GM18508 (cell line): ENCODE measurements around the gene KLC3.

ENCODE experiments used
- ATAC-seq: cut with Tn5 transposase; IDR thresholded peaks from one replicate; pipeline ENCODE4 v1.9.1; 2021; ENCODE audit warnings: moderate number of reproducible peaks; ENCODE audit not compliant: insufficient read depth, unreplicated experiment

Gene KLC3

GRCh38 chr19:45347570-45348366 lies 7.2 kb downstream of the KLC3 start:
- no peak for ATAC-seq

GRCh38 chr19:45348367-45349125 lies 8.0 kb downstream of the KLC3 start:
- ATAC-seq: no peak

DNA sequence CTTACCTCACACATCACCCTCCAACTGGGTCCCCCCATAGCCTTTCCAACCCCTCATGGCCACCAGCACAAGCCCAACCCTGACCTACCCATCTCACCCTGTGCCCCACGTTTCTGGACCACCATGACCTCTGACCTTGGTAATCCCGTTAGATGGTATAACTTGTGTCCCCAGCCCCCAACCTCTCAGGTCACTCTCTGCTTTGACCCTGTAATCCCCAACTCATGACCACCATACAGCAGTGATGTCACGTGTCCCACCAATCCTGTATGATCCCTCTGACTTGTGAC lies 8.5 kb downstream of the KLC3 start:
- ATAC-seq: no peak

DNA sequence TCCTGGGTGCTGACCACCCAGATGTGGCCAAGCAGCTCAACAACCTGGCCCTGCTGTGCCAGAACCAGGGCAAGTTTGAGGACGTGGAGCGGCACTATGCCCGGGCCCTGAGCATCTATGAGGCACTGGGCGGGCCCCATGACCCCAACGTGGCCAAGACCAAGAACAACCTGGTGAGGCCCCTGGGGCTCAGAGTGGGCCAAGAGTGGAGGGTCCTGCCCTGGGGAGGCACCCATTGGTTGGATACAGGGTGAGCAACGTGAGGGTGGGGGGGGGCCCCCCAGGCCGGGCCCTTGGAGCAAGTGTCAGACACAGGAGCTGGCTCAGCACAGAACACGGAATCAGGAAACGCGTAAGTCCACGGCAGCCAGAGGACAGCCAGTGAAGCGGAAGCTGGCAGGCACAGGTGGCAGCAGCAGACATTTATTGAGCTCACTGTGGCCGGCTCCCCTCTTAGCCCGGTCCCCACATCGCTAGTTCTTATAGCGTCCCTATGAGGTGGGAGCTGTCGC lies 8.9 kb downstream of the KLC3 start:
- no peak for ATAC-seq

GRCh38 chr19:45350477-45351058 lies 10.0 kb downstream of the KLC3 start:
- ATAC-seq: no peak

DNA sequence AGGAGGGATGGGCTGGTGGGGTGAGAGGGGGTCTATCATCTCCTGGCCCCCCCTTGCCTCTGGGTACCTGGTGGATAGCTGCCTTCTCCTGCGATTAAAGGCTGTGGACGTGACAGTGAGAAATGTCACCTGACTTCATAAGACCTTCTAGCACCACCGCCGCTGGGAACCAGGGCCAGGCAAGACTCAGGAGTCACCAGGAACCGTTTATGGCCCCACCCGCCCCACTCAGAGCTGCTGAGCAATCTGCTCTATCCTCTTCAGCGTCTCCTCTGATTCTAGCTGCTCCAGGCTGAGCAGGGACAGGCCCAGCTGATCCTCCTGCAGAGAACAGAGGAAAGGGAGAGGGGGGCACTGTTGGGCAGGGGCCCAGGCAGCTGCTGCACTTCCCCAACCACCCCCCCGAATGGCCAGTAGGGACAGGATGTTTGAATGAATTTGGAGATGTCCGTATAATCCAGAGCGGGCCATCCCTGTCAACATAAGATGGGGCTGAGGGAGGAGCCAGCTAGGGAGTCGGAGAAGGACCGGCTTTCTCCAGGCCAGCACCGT lies 10.9 kb downstream of the KLC3 start:
- ATAC-seq: no peak

DNA sequence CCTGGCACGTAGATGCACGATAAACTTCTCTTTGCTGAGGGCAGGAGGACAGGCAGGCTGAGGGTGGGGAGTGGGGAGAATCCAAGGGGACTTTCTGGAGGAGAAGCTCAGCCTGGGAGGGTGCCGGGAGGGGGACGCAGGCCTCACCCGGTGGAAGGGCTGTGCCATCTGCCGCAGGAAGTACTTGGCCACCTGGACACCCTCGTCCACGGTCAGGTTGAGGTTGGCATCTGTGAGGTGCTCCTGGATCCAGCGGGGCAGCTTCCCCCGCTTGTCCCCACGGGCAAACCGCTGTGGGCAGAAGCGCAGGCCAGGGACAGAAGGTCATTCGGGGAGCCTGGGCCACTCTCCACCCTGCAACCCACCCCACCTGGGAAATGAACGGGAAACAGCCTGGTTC lies 11.5 kb downstream of the KLC3 start:
- no peak for ATAC-seq

DNA sequence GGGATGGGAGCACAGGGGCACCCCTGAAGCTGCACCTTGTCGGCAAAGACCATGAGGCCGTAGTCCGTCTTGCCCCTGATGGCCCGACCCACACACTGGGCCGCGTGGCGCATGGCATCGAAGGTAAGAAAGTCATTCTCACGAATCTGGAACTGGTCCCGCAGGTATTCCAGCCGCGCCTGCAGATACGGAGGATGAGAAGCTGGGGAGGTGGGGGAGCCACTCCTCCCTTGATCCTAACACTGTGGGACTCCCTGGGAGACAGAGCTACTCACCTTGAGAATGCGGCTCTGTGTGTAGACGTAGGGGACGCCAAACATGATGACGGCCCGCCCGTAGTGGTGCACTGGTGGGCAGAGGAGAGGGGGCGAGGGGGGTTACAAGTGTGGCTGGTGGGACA lies 11.9 kb downstream of the KLC3 start:
- ATAC-seq: no peak

DNA sequence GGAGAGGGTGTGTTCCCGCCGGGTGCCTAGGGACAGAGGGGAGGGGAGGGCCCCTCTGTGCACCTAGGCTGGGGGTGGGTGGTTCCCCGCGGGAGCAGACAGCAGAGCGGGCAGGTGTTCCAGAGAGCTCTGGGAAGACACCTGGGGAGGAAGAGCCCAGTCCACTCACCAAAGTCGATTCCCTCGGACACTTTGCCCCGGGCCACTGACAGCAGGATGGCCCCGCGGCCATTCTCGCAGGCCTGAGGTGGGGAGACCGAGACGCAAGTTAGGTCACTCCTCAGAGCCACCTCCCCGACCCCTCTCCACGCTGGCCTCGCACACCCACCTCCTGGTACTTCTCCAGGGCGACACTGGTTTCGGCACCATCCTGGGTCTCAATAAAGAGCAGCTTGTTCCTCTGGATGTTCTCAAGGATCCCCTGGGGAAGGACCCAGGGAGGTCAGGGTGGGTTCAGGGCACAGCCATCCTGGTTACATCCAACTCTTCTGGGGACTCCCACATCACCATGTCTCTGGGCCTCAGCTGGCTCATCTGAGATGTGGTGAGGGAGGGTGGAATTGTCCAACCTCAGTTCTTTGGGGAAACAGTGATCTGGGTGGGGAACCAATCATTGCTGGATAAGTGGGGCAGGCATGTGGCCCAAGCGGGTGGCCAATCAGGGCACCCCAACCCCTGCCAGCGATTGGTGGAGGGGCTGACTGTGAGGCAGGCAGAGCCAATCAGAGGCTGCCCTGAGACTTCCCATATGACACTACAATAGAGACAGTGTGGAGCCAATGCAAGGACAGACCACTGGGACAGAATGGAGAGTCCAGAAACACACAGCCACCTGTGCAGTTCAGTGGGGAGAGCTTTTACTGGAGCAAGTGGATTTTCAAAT lies 12.6 kb downstream of the KLC3 start:
- ATAC-seq: no peak

GRCh38 chr19:45354241-45354842 lies 13.8 kb downstream of the KLC3 start:
- ATAC-seq: no peak

GRCh38 chr19:45355402-45355801 lies 14.9 kb downstream of the KLC3 start:
- ATAC-seq: no peak

- ATAC-seq: no peak
Observed at GRCh38 chr19:45355910-45356309, 15.4 kb downstream of the KLC3 start.

DNA sequence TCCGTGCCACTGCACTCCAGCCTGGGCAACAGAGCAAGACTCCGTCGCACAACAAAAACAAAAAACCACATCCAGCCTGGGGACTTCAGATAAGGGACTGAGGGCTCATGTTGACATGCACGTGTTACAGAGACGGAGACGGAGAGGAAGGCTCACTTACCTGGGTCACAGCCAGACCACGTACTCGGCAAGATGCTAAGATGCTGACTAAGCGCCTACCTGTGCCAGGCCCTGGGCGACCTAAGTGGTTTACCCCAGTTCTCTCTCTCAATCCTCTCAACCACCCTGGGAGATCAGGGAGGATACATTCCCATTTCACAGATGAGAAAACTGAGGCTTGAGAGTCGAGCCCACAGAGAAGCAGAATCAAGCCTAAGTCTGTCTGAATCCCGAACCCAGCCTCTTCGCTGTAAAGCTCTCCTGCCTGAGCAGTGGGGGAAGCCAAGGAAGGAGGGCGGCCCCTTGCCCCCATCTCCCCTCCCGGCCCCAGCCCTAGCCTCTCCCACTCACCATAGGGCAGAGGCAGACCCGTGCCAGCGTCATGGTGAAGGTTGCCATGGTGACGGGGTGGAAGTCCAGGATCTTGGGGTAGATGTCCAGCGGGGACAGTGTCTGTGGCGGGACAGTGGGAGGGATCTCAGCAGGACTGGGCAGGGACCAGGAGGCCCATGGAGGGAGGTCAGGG lies 16.4 kb downstream of the KLC3 start:
- no peak for ATAC-seq

DNA sequence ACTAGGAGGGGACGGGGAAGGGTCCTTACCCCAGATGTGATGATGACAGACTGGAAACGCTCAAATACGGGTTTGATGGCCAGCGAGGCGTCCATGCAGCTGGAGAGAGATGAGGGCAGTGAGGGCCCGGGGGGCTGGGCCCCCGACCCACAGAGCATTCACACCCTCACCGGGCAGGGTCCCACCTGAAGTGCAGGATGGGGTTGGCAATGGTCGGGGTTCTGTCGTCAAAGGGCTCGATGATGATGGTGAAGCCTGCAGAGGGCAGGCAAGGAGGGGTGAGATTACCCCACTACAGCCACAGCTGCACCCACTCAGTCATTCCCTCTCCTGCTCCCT lies 16.9 kb downstream of the KLC3 start:
- ATAC-seq: no peak

DNA sequence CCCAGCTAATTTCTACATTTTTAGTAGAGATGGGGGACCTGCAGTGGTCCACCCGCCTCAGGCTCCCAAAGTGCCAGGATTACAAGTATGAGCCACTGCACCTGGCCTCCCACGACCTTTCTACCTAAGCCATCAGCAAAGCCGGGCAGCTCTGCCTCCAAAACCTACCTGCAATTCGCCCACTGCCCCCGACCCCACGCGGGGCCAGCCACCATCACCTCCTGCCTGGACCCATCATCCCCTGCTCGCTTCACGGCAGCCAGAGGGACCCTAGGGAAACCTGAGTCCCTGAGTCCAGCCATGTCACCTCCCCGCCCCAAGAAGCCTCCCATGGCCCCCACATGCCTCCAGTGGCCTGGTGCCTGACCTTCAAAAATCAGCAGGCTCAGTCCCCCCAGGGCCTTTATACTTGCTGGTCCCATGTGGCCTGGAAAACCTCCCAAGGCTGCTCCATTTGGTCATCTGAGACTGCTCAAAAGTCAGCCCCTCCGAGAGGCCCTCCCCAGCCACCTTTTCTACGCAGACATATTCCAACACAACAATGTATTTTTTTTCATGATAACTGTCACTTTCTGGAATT lies 17.8 kb downstream of the KLC3 start:
- ATAC-seq: no peak

GRCh38 chr19:45361608-45362007 lies 21.1 kb downstream of the KLC3 start:
- ATAC-seq: no peak

- ATAC-seq: no peak
Observed at GRCh38 chr19:45362291-45362690, 21.7 kb downstream of the KLC3 start.

DNA sequence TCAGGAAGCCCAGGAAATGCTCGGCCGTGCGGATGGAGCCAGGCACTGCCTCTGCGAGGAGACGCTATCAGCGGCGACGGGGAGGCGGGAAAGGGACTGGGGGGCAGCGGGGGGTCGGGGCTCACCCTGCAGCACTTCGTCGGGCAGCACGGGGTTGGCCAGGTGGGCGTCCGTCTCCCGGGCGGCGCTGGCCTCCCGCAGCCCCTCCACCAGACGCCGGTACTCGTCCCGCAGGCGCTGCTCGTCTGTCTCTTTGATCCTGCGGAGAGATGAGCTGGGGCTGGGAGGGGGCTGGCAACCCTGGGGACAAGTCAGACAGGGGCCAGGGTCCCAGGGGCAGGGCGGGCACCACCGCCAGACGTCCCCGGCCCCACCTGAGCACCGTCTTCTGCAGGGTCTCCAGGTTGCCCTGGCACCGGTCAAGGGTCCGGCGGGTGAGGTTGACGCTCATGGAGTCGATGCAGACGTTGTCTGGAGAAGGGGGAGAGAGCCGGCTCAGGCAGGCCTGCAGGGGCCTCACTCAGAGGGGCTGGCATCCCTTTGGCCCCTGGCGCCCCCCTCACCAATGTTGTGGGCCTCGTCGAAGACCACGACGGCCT lies 23.4 kb downstream of the KLC3 start:
- ATAC-seq: no peak

DNA sequence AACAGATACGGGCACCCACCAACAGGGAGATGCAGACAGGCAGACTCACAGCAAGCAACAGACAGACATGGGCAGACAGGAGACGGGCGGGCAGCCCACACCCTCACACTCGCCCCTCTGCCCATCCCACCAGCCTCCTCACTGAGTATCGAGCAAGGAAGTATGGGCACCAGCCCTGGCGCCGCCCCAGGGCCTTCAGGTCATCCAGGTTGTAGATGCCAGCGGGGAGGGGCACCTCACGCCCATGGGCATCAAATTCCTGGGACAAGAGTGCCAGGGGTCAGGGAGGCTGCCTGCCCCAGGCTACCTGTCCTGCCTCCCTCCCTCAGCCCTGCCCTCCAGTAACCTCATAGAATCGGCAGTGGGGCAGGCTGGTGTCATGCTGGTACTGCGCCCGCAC lies 24.1 kb downstream of the KLC3 start:
- no peak for ATAC-seq
